ENCODE data around the gene ZNF74. TPM values are rescaled to one million over a fixed set of nuclear protein-coding genes. Genes with fewer than 3 reads are reported as not detected.

The ZNF74 gene
- polyA plus RNA-seq, 2 of the 4 experiments (the other 2 are of a cell fraction), result 4.3 to 7.4 TPM

GRCh38 chr22:20441631-20442484 is 47.9 kb downstream of the ZNF74 start (continued):
- TF ChIP-seq POLR2AphosphoS2 (conservative IDR thresholded peaks at IDR 0.05; ENCODE audit: low read length) (no peak), EHF (CRISPR knock-in tag; IDR thresholded peaks at IDR 0.05) (no peak), ZNF302 (CRISPR knock-in tag; IDR thresholded peaks at IDR 0.05) (no peak), REST (IDR thresholded peaks at IDR 0.05) (no peak), CHD2 (IDR thresholded peaks at IDR 0.05; ENCODE audit: low read length, partially characterized antibody) (no peak), E2F6 (IDR thresholded peaks at IDR 0.05; ENCODE audit: borderline replicate concordance, low read depth) (no peak)

- POLR2A ChIA-PET, result no interaction called here
- CTCF ChIA-PET, result no interaction called here
- ATAC-seq (no peak), FAIRE-seq (no peak), DNase-seq (ENCODE audit: low read depth in 1 of 2, low spot score in 1 of 2) (no peak)
- TF ChIP-seq SMC3 (IDR thresholded peaks at IDR 0.05) (no peak), KDM1A (IDR thresholded peaks at IDR 0.05; ENCODE audit: low read depth) (no peak), CBX2 (IDR thresholded peaks at IDR 0.05; ENCODE audit: borderline replicate concordance, low read depth) (no peak), HOXB5 (CRISPR knock-in tag; IDR thresholded peaks at IDR 0.05) (no peak), BCL3 (IDR thresholded peaks at IDR 0.05) (no peak), FOSB (CRISPR knock-in tag; IDR thresholded peaks at IDR 0.05) (no peak), ZNF302 (CRISPR knock-in tag; IDR thresholded peaks at IDR 0.05) (no peak), RCOR1 (IDR thresholded peaks at IDR 0.05; ENCODE audit: low read depth, low read length) (no peak), ESRRA (IDR thresholded peaks at IDR 0.05; ENCODE audit: borderline replicate concordance, low read length) (no peak), CTCF (IDR thresholded peaks at IDR 0.05) (no peak), BHLHE40 (IDR thresholded peaks at IDR 0.05; ENCODE audit: low read depth, low read length) (no peak), PBX3 (IDR thresholded peaks at IDR 0.05) (no peak), NFE2L2 (conservative IDR thresholded peaks at IDR 0.05; ENCODE audit: low read length) (no peak), JUN (IDR thresholded peaks at IDR 0.05) (no peak), ZC3H11A (IDR thresholded peaks at IDR 0.05) (no peak)
- no peaks in the 10 kb centered on the region for H3K9me3 ChIP-seq
- no peaks in the 10 kb centered on the region for H3K4me1 ChIP-seq
- no peak overlapping the region for H3K4me2 ChIP-seq
- 87% methylated on average over 3 of the region's 7 CpGs for WGBS (ENCODE audit: missing lambda C conversion rate)
- H3K27ac ChIP-seq, result no peak overlapping the region
- no peak overlapping the region for H3K4me3 ChIP-seq
Observed at GRCh38 chr22:20442485-20443284, 48.7 kb downstream of the ZNF74 start.
